Keratinocyte (primary cell): ENCODE results near the gene CCDC85C. TPM values are rescaled to one million over a fixed set of nuclear protein-coding genes. Genes with fewer than 3 reads are reported as not detected.
A peak's percentile ranks its signal among the peaks of the same experiment; 100 is the strongest.

Experiments used
- DNase-seq: peaks from one replicate; pipeline ENCODE4 v3.0.0-alpha.2; 2011; ENCODE audit warnings: low read depth, missing footprints, low spot score
- FAIRE-seq: peaks from 2 replicates; lab custom pipeline; 2011; peaks lifted over from hg19 to GRCh38; lab: Jason Lieb, UNC
- H2AFZ ChIP-seq: 2 replicates; pipeline ENCODE4 v1.6.0; 2012; ENCODE audit warnings: low read length, control low read depth, inconsistent platforms; ENCODE audit not compliant: control insufficient read depth
- H3K27ac ChIP-seq: 2 replicates; pipeline ENCODE4 v1.5.1; 2011; ENCODE audit warnings: low read length; ENCODE audit not compliant: control insufficient read depth, insufficient read depth
- H3K27me3 ChIP-seq: 3 replicates; pipeline ENCODE4 v1.6.0; 2011; ENCODE audit warnings: low read length; ENCODE audit not compliant: control insufficient read depth, insufficient read depth; ENCODE audit errors: extremely low read depth
- H3K36me3 ChIP-seq, 2 experiments: 2 replicates in 1 of 2; 3 replicates in 1 of 2; pipeline ENCODE4 v1.5.1; 2011; ENCODE audit warnings: low read length in 2 of 2, mild to moderate bottlenecking in 1 of 2; ENCODE audit not compliant: control insufficient read depth in 2 of 2, insufficient read depth in 2 of 2; ENCODE audit errors: extremely low read depth in 1 of 2
- H3K4me1 ChIP-seq: 3 replicates; pipeline ENCODE4 v1.5.1; 2011; ENCODE audit warnings: low read length; ENCODE audit not compliant: control insufficient read depth, insufficient read depth; ENCODE audit errors: extremely low read depth
- H3K4me2 ChIP-seq: 3 replicates; pipeline ENCODE4 v1.6.0; 2011; ENCODE audit warnings: low read depth, low read length; ENCODE audit not compliant: control insufficient read depth, insufficient read depth; ENCODE audit errors: extremely low read depth
- H3K4me3 ChIP-seq, 3 experiments: fragments of 200-600 bp in 1 of 3; sonication (generic) in 1 of 3; 2 replicates in 2 of 3; 3 replicates in 1 of 3; pipeline ENCODE4 v1.5.1; 2011 to 2016; ENCODE audit warnings: low read length in 3 of 3, mild to moderate bottlenecking in 3 of 3, control low read depth in 2 of 3, inconsistent platforms in 1 of 3, low read depth in 1 of 3, mixed read lengths in 1 of 3, mixed run types in 1 of 3, moderate library complexity in 1 of 3; ENCODE audit not compliant: control insufficient read depth in 2 of 3, insufficient read depth in 2 of 3; ENCODE audit errors: extremely low read depth in 1 of 3
- H3K79me2 ChIP-seq: 2 replicates; pipeline ENCODE4 v1.6.0; 2012; ENCODE audit warnings: low read length; ENCODE audit not compliant: control insufficient read depth, insufficient read depth
- H3K9ac ChIP-seq: 3 replicates; pipeline ENCODE4 v1.6.0; 2011; ENCODE audit warnings: low read length; ENCODE audit not compliant: control insufficient read depth, insufficient read depth; ENCODE audit errors: extremely low read depth
- H3K9me1 ChIP-seq: 3 replicates; pipeline ENCODE4 v1.6.0; 2011; ENCODE audit warnings: low read length; ENCODE audit not compliant: control insufficient read depth, insufficient read depth; ENCODE audit errors: extremely low read depth
- H3K9me3 ChIP-seq: 2 replicates; pipeline ENCODE4 v1.5.1; 2012; ENCODE audit warnings: low read depth, low read length; ENCODE audit not compliant: control insufficient read depth
- H4K20me1 ChIP-seq: 3 replicates; pipeline ENCODE4 v1.6.0; 2011; ENCODE audit warnings: low read length; ENCODE audit not compliant: control insufficient read depth, insufficient read depth; ENCODE audit errors: extremely low read depth
- EZH2 ChIP-seq: IDR thresholded peaks from one replicate; pipeline ENCODE4 v1.6.1; 2012; ENCODE audit warnings: inconsistent platforms, mild to moderate bottlenecking, low read length, moderate library complexity
- dilution Hi-C: fragments of 300-500 bp; cut with MboI; formaldehyde crosslinking; loops from one replicate; pipeline ENCODE4 v1.7.0; 2020; ENCODE audit warnings: low sequenced_read_pairs; ENCODE audit not compliant: extremely low pct_ligation_motif_present
- polyA plus RNA-seq, 5 experiments: library from polyadenylated mRNA; depleted of rRNA in 3 of 5; stranded (reverse) in 3 of 5; stranded (forward) in 1 of 5; unstranded in 1 of 5; fragments of >200 nt; gene quantifications; 1 replicate in 1 of 5; 2 replicates in 3 of 5; 3 replicates in 1 of 5; pipeline versions ENCODE4 v1.2.1 to v1.2.3, GENCODE V29; 2011 to 2012; ENCODE audit warnings: missing spikeins in 2 of 5, low read depth in 1 of 5, low replicate concordance in 1 of 5
- TF ChIP-seq, protein P1 (sequence below), 3 experiments: IDR thresholded peaks in 1 of 3; conservative IDR thresholded peaks in 1 of 3; optimal IDR thresholded peaks in 1 of 3; 2 replicates in 2 of 3; 3 replicates in 1 of 3; pipeline versions ENCODE3 to v1.5.1; 2011; ENCODE audit warnings: low read length in 3 of 3, mild to moderate bottlenecking in 3 of 3, moderate library complexity in 2 of 3, control low read depth in 1 of 3, inconsistent platforms in 1 of 3; ENCODE audit not compliant: insufficient read depth in 2 of 3; ENCODE audit errors: extremely low read depth in 1 of 3

The CCDC85C gene
- polyA plus RNA-seq, 1 donor (not counting 4 experiments of a cell fraction or from before 2014, with no cell fraction given): 13.2 TPM

DNA sequence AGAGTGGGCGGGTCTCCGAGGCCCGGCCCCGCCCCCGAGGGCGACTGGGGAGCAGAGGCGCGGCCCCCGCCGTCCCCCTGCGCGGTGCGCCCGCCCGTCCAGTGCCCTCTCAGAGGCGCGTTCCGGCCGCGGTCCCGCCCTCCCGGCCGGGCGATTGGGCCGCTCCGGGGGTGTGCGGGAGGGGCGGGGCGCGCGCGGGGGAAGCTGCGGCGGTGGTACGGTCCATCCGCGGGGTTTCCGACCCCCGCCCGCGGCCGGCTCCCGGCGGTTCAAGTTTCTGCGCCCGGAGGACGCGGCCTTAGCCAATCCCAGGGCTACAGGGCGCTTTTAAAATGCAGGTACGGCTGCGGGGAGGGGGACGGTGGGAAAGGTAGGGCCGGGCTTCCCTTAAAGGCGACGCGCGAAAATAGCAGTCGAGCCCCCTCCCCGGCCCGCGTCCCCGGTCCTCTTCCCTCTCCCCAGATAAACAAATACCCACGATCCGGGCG lies 315 bp upstream of the CCDC85C start:
- peak overlapping the region; percentile 78 for H3K27ac ChIP-seq
- dilution Hi-C loops: no loop called here
- H3K4me1 ChIP-seq: peaks cover 37% of the 10 kb centered on the region
- H3K36me3 ChIP-seq: no peaks in the 10 kb centered on the region
- peaks cover 9% of the 10 kb centered on the region for H3K9me1 ChIP-seq
- peaks cover 45% of the 10 kb centered on the region for H3K79me2 ChIP-seq
- peak overlapping the region; percentile 91 for H3K4me2 ChIP-seq
- peak overlapping the region; percentile 86 for H3K9ac ChIP-seq
- FAIRE-seq (no peak), DNase-seq (no peak)
- TF ChIP-seq, protein P1, sequence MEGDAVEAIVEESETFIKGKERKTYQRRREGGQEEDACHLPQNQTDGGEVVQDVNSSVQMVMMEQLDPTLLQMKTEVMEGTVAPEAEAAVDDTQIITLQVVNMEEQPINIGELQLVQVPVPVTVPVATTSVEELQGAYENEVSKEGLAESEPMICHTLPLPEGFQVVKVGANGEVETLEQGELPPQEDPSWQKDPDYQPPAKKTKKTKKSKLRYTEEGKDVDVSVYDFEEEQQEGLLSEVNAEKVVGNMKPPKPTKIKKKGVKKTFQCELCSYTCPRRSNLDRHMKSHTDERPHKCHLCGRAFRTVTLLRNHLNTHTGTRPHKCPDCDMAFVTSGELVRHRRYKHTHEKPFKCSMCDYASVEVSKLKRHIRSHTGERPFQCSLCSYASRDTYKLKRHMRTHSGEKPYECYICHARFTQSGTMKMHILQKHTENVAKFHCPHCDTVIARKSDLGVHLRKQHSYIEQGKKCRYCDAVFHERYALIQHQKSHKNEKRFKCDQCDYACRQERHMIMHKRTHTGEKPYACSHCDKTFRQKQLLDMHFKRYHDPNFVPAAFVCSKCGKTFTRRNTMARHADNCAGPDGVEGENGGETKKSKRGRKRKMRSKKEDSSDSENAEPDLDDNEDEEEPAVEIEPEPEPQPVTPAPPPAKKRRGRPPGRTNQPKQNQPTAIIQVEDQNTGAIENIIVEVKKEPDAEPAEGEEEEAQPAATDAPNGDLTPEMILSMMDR (optimal IDR thresholded peaks at IDR 0.05 in 1 of 3, IDR thresholded peaks at IDR 0.05 in 1 of 3, conservative IDR thresholded peaks at IDR 0.05 in 1 of 3; ENCODE audit: extremely low read depth in 1 of 3, insufficient read depth in 2 of 3, low read length in 3 of 3): no peak
- no peak for TF ChIP-seq EZH2
- peaks cover 18% of the 10 kb centered on the region for H4K20me1 ChIP-seq
- no peaks in the 10 kb centered on the region for H3K9me3 ChIP-seq
- peak overlapping the region; percentile 73 to 89 (median 81) for H3K4me3 ChIP-seq
- H2AFZ ChIP-seq: peak overlapping the region; percentile 46
- no peaks in the 10 kb centered on the region for H3K27me3 ChIP-seq

DNA sequence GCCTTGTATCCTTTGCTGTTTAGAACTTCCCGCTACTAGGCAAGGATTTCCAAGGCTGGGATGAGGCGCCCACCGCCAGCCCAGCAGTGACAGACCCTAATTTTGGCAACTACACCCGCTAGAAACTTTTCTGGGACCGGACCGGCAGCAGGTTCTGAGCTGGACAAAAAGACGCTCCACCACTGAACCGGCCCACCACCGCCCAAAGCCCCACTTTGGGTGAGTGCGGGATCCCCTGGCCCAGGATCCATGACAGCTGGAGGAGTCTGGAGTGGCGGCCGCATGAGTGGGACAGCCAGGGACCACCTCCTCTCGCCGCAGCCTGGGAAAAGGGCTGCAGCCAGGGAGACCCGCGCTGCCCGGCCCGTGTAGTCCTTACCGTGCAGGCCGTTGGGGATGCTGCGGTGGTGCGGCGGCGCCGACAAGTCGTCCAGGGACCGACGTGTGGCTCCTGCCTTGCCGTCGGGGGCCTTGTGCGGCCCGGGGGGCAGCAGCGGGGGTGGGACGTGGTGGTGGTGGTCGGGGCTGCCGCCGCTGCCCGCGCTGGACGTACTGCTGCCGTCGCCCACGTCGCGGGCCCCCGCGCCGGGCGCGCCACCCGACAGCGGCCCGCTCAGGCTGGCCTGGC lies 1.1 kb downstream of the CCDC85C start:
- peaks cover 9% of the 10 kb centered on the region for H3K9me1 ChIP-seq
- peaks cover 18% of the 10 kb centered on the region for H4K20me1 ChIP-seq
- FAIRE-seq: no peak
- H3K27me3 ChIP-seq: no peaks in the 10 kb centered on the region
- H3K9ac ChIP-seq: peak overlapping the region; percentile 69
- dilution Hi-C loops: no loop called here
- no peaks in the 10 kb centered on the region for H3K36me3 ChIP-seq
- peaks cover 59% of the 10 kb centered on the region for H3K79me2 ChIP-seq
- peaks cover 37% of the 10 kb centered on the region for H3K4me1 ChIP-seq
- peak overlapping the region; percentile 54 to 68 (median 62) for H3K4me3 ChIP-seq
- no peaks in the 10 kb centered on the region for H3K9me3 ChIP-seq
- no peak overlapping the region for H2AFZ ChIP-seq
- H3K4me2 ChIP-seq: peak overlapping the region; percentile 82
- TF ChIP-seq, protein P1 (optimal IDR thresholded peaks at IDR 0.05 in 1 of 3, IDR thresholded peaks at IDR 0.05 in 1 of 3, conservative IDR thresholded peaks at IDR 0.05 in 1 of 3; ENCODE audit: extremely low read depth in 1 of 3, insufficient read depth in 2 of 3, low read length in 3 of 3): no peak
- no peak for TF ChIP-seq EZH2
- no peak overlapping the region for H3K27ac ChIP-seq
- no peak for DNase-seq
